K562 (cell line): ENCODE measurements around the gene NR1H2. TPM values are rescaled to one million over a fixed set of nuclear protein-coding genes. Genes with fewer than 3 reads are reported as not detected.

Experiments used
- ATF1 ChIP-seq, 2 experiments: fragments of 450-650 bp in 1 of 2; IDR thresholded peaks; 2 replicates each; pipeline ENCODE4 v1.6.1; 2016; ENCODE audit warnings: missing compliant biosample characterization in 1 of 2, missing genetic modification characterization in 1 of 2
- CTBP1 ChIP-seq: fragments of 450-650 bp; IDR thresholded peaks from 2 replicates; pipeline ENCODE4 v1.6.1; 2016; ENCODE audit warnings: borderline replicate concordance
- GATA2 ChIP-seq: sonication (generic); formaldehyde crosslinking; IDR thresholded peaks from 2 replicates; pipeline ENCODE4 v1.4.0; 2020; ENCODE audit warnings: mild to moderate bottlenecking, missing genetic modification reagents
- L3MBTL2 ChIP-seq: fragments of 450-650 bp; IDR thresholded peaks from 2 replicates; pipeline ENCODE4 v1.6.1; 2016; ENCODE audit warnings: mild to moderate bottlenecking, moderate library complexity
- SIRT6 ChIP-seq: IDR thresholded peaks from one replicate; pipeline ENCODE4 v1.6.1; 2012; ENCODE audit warnings: low read depth, mild to moderate bottlenecking, control low read depth, inconsistent platforms, low read length, moderate library complexity
- TRIM24 ChIP-seq, 2 experiments: fragments of 450-650 bp; IDR thresholded peaks; 2 replicates each; pipeline ENCODE4 v1.6.1; 2016
- TRIM28 ChIP-seq: fragments of 450-650 bp; IDR thresholded peaks from 2 replicates; pipeline ENCODE4 v1.6.1; 2017
- ZNF274 ChIP-seq: IDR thresholded peaks from 2 replicates; pipeline ENCODE4 v1.6.1; 2011; ENCODE audit warnings: low read depth, mild to moderate bottlenecking, low read length, moderate library complexity, borderline replicate concordance
- polyA plus RNA-seq, 8 experiments: library from polyadenylated mRNA; depleted of rRNA in 4 of 8; stranded (reverse) in 5 of 8; unstranded in 3 of 8; fragments of >200 nt; fragmentation: Nextera tagmentation in 2 of 8; fragmentation: Illumina TruSeq in 1 of 8; extraction: Ambion mirVana in 2 of 8; extraction: Trizol in 1 of 8; gene quantifications; 2 replicates each; pipeline versions ENCODE4 v1.2.1 to v1.2.3, GENCODE V29; 2011 to 2014; ENCODE audit warnings: inconsistent platforms in 1 of 8, missing spikeins in 1 of 8
- total RNA-seq, 7 experiments: library from RNA; depleted of rRNA in 6 of 7; stranded (reverse); fragments of >200 nt in 6 of 7; fragmentation: Illumina TruSeq in 2 of 7; extraction: Trizol in 2 of 7; gene quantifications; 2 replicates each; pipeline versions ENCODE4 v1.2.1 to v1.2.3, GENCODE V29; 2011 to 2021; ENCODE audit warnings: low replicate concordance in 1 of 7
- TF ChIP-seq, protein P1 (sequence below), 2 experiments: fragments of 200-800 bp in 1 of 2; sonication (Bioruptor generic) in 1 of 2; sonication (generic) in 1 of 2; formaldehyde crosslinking in 1 of 2; IDR thresholded peaks in 1 of 2; conservative IDR thresholded peaks in 1 of 2; 2 replicates each; pipeline versions ENCODE4 v1.5.0 to v1.6.1; 2016 to 2020; ENCODE audit warnings: missing compliant biosample characterization in 1 of 2, missing genetic modification characterization in 1 of 2, missing genetic modification reagents in 1 of 2
- TF ChIP-seq, protein P2 (sequence below): fragments of 450-650 bp; formaldehyde crosslinking; IDR thresholded peaks from 2 replicates; pipeline ENCODE4 v1.4.0; 2020; ENCODE audit warnings: mild to moderate bottlenecking, moderate library complexity

The NR1H2 gene
- total and polyA plus RNA-seq, 9 of the 15 experiments (the other 6 are each of a cell fraction or from before 2014, with no cell fraction given), result 0.11 to 73.8 (median 24.0) TPM

GRCh38 chr19:50328224-50328872 is 47.9 kb upstream of the NR1H2 start (continued):
- TF ChIP-seq, protein P1, sequence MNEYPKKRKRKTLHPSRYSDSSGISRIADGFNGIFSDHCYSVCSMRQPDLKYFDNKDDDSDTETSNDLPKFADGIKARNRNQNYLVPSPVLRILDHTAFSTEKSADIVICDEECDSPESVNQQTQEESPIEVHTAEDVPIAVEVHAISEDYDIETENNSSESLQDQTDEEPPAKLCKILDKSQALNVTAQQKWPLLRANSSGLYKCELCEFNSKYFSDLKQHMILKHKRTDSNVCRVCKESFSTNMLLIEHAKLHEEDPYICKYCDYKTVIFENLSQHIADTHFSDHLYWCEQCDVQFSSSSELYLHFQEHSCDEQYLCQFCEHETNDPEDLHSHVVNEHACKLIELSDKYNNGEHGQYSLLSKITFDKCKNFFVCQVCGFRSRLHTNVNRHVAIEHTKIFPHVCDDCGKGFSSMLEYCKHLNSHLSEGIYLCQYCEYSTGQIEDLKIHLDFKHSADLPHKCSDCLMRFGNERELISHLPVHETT (CRISPR knock-in tag; conservative IDR thresholded peaks at IDR 0.05 in 1 of 2, IDR thresholded peaks at IDR 0.05 in 1 of 2), result peak in 1 of 2 experiments; percentile 74; a peak in 1 of 4 replicates
- TF ChIP-seq GATA2 (CRISPR knock-in tag) (0 out of 2 replicates have a peak, but pooled peaks have one; percentile 11), TRIM24 (IDR thresholded peaks at IDR 0.05) (peak in 1 of 2 experiments; percentile 63; a peak in 2 of 4 replicates), ZNF274 (no peak), CTBP1 (peak; percentile 32; the same call in 1 of the 2 replicates), L3MBTL2 (peak; percentile 80), TRIM28 (no peak), ATF1 (CRISPR knock-in tag; IDR thresholded peaks at IDR 0.05) (no peak), ATF1 (tag; IDR thresholded peaks at IDR 0.05) (peak; percentile 19; the same call in 1 of the 2 replicates), SIRT6 (no peak)
- TF ChIP-seq, protein P2, sequence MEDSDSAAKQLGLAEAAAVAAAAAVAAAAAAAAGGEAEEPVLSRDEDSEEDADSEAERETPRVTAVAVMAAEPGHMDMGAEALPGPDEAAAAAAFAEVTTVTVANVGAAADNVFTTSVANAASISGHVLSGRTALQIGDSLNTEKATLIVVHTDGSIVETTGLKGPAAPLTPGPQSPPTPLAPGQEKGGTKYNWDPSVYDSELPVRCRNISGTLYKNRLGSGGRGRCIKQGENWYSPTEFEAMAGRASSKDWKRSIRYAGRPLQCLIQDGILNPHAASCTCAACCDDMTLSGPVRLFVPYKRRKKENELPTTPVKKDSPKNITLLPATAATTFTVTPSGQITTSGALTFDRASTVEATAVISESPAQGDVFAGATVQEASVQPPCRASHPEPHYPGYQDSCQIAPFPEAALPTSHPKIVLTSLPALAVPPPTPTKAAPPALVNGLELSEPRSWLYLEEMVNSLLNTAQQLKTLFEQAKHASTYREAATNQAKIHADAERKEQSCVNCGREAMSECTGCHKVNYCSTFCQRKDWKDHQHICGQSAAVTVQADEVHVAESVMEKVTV, result no peak
- TF ChIP-seq, all 486 proteins: peak for 45
